GM12891 (cell line): Measurements from ENCODE around the gene TRIO.

Experiments used
- POLR2A ChIP-seq: IDR thresholded peaks from 2 replicates; pipeline ENCODE4 v1.6.1; 2011; ENCODE audit warnings: low read depth, low read length, control low read depth
- POLR2AphosphoS5 ChIP-seq: IDR thresholded peaks from 2 replicates; pipeline ENCODE4 v1.6.1; 2011; ENCODE audit warnings: low read depth, low read length, control low read depth

GRCh38 chr5:14216372-14216771 is 73.2 kb downstream of the TRIO start:
- no peak for TF ChIP-seq POLR2AphosphoS5
- no peak for TF ChIP-seq POLR2A
